ENCODE results near the gene IDNK. TPM values are rescaled to one million over a fixed set of nuclear protein-coding genes. Genes with fewer than 3 reads are reported as not detected.

The IDNK gene
- total RNA-seq, 1 donor from 2014 or later, result not detected

DNA sequence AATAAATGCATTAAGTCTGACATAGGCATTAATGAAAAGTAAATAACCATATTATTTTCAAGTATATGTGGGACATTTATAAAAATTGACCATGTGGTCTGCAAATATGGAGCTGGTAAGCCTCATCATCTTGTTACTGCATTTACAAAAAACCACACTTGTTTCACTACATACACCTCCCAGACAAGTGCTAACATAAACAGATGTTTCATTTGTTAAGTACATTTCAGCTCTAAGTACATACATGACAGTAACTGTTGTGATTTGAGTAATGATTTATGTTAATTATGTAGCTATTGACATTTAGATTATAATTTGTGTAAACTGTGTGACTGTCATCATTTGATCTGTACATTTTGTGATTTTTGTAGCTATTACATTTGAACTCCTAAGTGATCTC, 13.9 kb downstream of the IDNK start:
- H3K36me3 ChIP-seq, result no peaks in the 10 kb centered on the region
- TF ChIP-seq POLR2AphosphoS5 (IDR thresholded peaks at IDR 0.05; ENCODE audit: insufficient read depth in 1 of 2, low read depth in 1 of 2) (no peak), POLR2A (IDR thresholded peaks at IDR 0.05) (no peak)
- TF ChIP-seq, protein P1, sequence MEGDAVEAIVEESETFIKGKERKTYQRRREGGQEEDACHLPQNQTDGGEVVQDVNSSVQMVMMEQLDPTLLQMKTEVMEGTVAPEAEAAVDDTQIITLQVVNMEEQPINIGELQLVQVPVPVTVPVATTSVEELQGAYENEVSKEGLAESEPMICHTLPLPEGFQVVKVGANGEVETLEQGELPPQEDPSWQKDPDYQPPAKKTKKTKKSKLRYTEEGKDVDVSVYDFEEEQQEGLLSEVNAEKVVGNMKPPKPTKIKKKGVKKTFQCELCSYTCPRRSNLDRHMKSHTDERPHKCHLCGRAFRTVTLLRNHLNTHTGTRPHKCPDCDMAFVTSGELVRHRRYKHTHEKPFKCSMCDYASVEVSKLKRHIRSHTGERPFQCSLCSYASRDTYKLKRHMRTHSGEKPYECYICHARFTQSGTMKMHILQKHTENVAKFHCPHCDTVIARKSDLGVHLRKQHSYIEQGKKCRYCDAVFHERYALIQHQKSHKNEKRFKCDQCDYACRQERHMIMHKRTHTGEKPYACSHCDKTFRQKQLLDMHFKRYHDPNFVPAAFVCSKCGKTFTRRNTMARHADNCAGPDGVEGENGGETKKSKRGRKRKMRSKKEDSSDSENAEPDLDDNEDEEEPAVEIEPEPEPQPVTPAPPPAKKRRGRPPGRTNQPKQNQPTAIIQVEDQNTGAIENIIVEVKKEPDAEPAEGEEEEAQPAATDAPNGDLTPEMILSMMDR (IDR thresholded peaks at IDR 0.05), result no peak
- intact Hi-C loops (cut with DNase I), result no loop called here
- H3K9me3 ChIP-seq, result no peaks in the 10 kb centered on the region
- H3K27ac ChIP-seq, result no peak overlapping the region
- DNase-seq (ENCODE audit: extremely low spot score in 2 of 2), result no peak
- no peaks in the 10 kb centered on the region for H3K4me1 ChIP-seq
- H3K27me3 ChIP-seq, result no peaks in the 10 kb centered on the region
- no peak overlapping the region for H3K4me3 ChIP-seq

DNA sequence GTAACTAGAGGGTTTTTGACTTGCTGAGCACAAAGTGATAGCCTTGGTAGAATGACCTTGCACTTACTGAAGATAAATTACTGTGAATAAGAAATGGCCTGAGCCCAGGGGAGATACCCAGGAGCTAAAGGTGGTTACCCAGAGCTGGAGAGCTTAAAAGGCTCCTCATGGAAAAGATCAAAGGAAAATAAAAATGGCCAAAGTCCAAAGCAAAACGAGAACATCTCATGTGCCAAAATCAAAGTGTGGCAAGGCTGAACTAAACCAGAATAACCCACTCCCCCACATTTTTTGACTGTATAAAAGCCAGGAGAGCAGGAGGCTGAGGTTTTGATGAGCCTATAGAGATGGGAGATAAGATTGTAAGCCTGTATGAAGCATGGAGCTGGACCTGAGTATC, 14.4 kb downstream of the IDNK start:
- H3K36me3 ChIP-seq, result no peaks in the 10 kb centered on the region
- H3K4me1 ChIP-seq, result no peaks in the 10 kb centered on the region
- DNase-seq (ENCODE audit: extremely low spot score in 2 of 2), result no peak
- TF ChIP-seq, protein P1 (IDR thresholded peaks at IDR 0.05), result no peak
- H3K27me3 ChIP-seq, result no peaks in the 10 kb centered on the region
- no peak overlapping the region for H3K4me3 ChIP-seq
- intact Hi-C loops (cut with DNase I), result no loop called here
- no peaks in the 10 kb centered on the region for H3K9me3 ChIP-seq
- no peak overlapping the region for H3K27ac ChIP-seq

DNA sequence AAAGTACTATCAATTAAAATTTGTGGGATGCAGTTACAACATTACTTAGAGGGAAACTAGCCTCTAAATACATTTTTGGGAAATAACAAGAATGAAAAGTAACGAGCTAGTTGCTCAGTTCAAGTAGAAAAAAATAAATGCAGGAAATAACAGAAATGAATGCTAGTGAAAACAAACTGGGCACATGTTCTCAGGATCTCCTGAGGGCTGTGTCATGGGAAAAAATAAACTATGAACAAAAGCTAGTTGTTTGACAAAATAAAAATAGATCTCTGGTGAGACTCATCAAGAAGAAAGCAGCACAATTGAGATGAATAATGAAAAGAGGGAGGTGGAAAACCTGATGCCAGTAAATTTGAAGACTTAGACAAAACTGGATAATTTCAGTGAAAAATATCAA, 16.3 kb downstream of the IDNK start:
- Histone ChIP-seq H3K36me3 (no peaks in the 10 kb centered on the region), H3K4me1 (no peaks in the 10 kb centered on the region), H3K4me3 (no peak overlapping the region), H3K27ac (no peak overlapping the region), H3K9me3 (no peaks in the 10 kb centered on the region), H3K27me3 (no peaks in the 10 kb centered on the region)
- TF ChIP-seq POLR2AphosphoS5 (IDR thresholded peaks at IDR 0.05; ENCODE audit: insufficient read depth in 1 of 2, low read depth in 1 of 2) (no peak), POLR2A (IDR thresholded peaks at IDR 0.05) (no peak)
- TF ChIP-seq, protein P1 (IDR thresholded peaks at IDR 0.05), result no peak
- intact Hi-C loops (cut with DNase I), result no loop called here
- no peak for DNase-seq (ENCODE audit: extremely low spot score in 2 of 2)

DNA sequence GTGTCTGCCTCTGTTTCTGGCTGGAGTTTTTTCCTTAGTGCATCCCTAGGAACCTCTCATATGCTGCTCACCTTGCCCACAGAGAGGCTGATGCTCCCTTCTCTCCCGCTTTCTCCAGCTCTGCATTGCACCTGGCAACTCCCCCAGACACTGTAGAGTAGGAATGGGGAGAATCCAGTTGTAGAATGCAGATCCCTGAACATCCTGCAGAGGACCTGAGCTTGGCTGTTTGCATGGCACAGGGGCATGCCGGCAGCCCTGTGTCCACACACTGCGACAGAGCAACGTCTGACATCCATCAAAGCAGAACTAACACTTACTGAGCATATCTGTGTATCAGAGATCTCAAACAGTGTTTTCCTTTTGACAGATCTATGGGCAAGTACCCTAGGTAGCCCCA, 19.9 kb downstream of the IDNK start:
- intact Hi-C loops (cut with DNase I), result no loop called here

DNA sequence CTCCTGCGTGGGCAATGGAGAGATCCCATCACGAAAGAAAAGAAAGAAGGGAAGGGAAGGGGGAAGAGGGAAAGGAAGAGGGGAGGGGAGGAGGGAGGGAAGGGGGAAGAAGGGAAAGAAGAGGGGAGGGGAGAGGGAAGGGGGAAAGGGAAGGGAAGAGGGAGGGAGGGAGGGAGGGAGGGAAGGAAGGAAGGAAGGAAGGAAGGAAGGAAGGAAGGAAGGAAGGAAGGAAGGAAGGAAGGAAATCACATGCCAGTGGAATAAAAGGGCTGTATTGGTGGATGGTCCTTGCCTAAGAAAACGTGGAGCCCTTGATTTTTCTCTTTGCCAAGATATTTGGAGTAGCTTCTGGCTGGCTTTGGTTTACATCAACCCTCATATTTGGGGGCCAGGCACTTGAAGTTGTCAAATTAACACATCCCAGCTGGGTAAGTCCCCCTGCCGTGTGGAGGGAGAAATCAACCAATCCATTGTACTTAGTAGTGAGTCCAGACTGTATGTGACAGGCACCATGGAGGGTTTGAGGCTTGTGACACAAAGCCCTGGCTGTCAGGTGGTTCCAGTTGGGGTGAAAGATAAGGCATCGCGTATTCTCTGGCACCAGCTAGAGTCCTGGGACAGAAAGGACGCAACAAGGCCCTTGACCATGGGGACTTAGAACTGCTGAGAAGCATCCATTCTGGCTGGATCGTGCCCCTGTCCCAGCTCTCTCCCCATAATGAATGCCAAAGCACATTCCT, 23.7 kb downstream of the IDNK start:
- no peaks in the 10 kb centered on the region for H3K27me3 ChIP-seq
- no peak overlapping the region for H3K27ac ChIP-seq
- intact Hi-C loops (cut with DNase I), result no loop called here
- H3K4me3 ChIP-seq, result no peak overlapping the region
- peaks cover 0 to 4% of the 10 kb centered on the region in 2 donors for H3K36me3 ChIP-seq
- H3K4me1 ChIP-seq, result no peaks in the 10 kb centered on the region
- H3K9me3 ChIP-seq, result no peaks in the 10 kb centered on the region
- DNase-seq (ENCODE audit: extremely low spot score in 2 of 2), result no peak
- TF ChIP-seq POLR2A (IDR thresholded peaks at IDR 0.05) (no peak), POLR2AphosphoS5 (IDR thresholded peaks at IDR 0.05; ENCODE audit: insufficient read depth in 1 of 2, low read depth in 1 of 2) (no peak)
- TF ChIP-seq, protein P1 (IDR thresholded peaks at IDR 0.05), result no peak

More for the DNA sequence above, 19.9 kb downstream of the IDNK start:
- no peak overlapping the region for H3K4me3 ChIP-seq
- H3K27me3 ChIP-seq, result no peaks in the 10 kb centered on the region
- no peaks in the 10 kb centered on the region for H3K4me1 ChIP-seq
- H3K9me3 ChIP-seq, result no peaks in the 10 kb centered on the region
- TF ChIP-seq, protein P1 (IDR thresholded peaks at IDR 0.05), result no peak
- no peak for TF ChIP-seq POLR2A (IDR thresholded peaks at IDR 0.05)
- no peak for TF ChIP-seq POLR2AphosphoS5 (IDR thresholded peaks at IDR 0.05; ENCODE audit: insufficient read depth in 1 of 2, low read depth in 1 of 2)
- no peaks in the 10 kb centered on the region for H3K36me3 ChIP-seq
- no peak for DNase-seq (ENCODE audit: extremely low spot score in 2 of 2)
- H3K27ac ChIP-seq, result no peak overlapping the region
